Lower leg skin (tissue), 3 donors: ENCODE measurements around the gene SPATA33.

Source experiments
- CTCF ChIP-seq, 3 donors: fragments of 450-650 bp; IDR thresholded peaks; one replicate each; pipeline ENCODE4 v1.5.1; 2016; ENCODE audit warnings: antibody characterized with exemption in 3 of 3, mild to moderate bottlenecking in 3 of 3, moderate library complexity in 2 of 3
- POLR2A ChIP-seq, 2 donors: fragments of 450-650 bp; IDR thresholded peaks; one replicate each; pipeline ENCODE4 v1.6.1; 2016 to 2017; ENCODE audit warnings: antibody characterized with exemption in 2 of 2, mild to moderate bottlenecking in 1 of 2, moderate library complexity in 1 of 2

GRCh38 chr16:89642574-89642973 lies 15.1 kb upstream of the SPATA33 start:
- no peak for TF ChIP-seq POLR2A (IDR thresholded peaks at IDR 0.05)
- no peak for TF ChIP-seq CTCF (IDR thresholded peaks at IDR 0.05)
